Mucosa of descending colon (tissue), 3 donors: Measurements from ENCODE around the gene TRABD2B. TPM values are rescaled to one million over a fixed set of nuclear protein-coding genes. Genes with fewer than 3 reads are reported as not detected.

ENCODE experiments used
- ATAC-seq: fragments of 200-7000 bp; cut with Tn5 transposase; one replicate; pipeline ENCODE4 v1.9.1; 2020; ENCODE audit warnings: mild to moderate bottlenecking, moderate library complexity
- DNase-seq, 3 donors: peaks; one replicate each; pipeline ENCODE4 v3.0.0-alpha.2; 2020
- H3K36me3 ChIP-seq: fragments of 200-600 bp; one replicate; pipeline ENCODE4 v1.8.0; 2021; ENCODE audit warnings: low read depth, mild to moderate bottlenecking
- H3K4me1 ChIP-seq: fragments of 200-600 bp; one replicate; pipeline ENCODE4 v1.8.0; 2021; ENCODE audit warnings: low read depth, mild to moderate bottlenecking
- H3K4me3 ChIP-seq: fragments of 200-600 bp; one replicate; pipeline ENCODE4 v1.8.0; 2021; ENCODE audit warnings: mild to moderate bottlenecking
- H3K9me3 ChIP-seq: fragments of 200-600 bp; one replicate; pipeline ENCODE4 v1.8.0; 2021; ENCODE audit warnings: mild to moderate bottlenecking
- CTCF ChIP-seq: fragments of 200-600 bp; IDR thresholded peaks from one replicate; pipeline ENCODE4 v1.8.0; 2022; ENCODE audit warnings: antibody characterized with exemption, mild to moderate bottlenecking
- intact Hi-C, 2 donors: fragments of 100-400 bp; cut with DNase I in 1 of 2; cut with micrococcal nuclease in 1 of 2; formaldehyde crosslinking; loops; one replicate each; pipeline versions ENCODE4 v1.11.0 to v1.11.1; 2022; cut with DNase I, micrococcal nuclease
- total RNA-seq, 3 donors: library from RNA; stranded (reverse); fragmentation: NEBNext Ultra II Directional in 2 of 3; extraction: Animal tissue kit (Norgen Biotek cat#: 25700) in 2 of 3; gene quantifications; one replicate each; pipeline versions ENCODE4 v1.2.1 to v1.2.4, GENCODE V29; 2021 to 2023
- donor health status: DM: no; HTN: no; CAD: no; lungs with moderate emphysema.
- donor health status: DM: no; HTN: no; CAD: no.
- donor health status: DM: no; HTN: yes; CAD: no.

TRABD2B gene
- total RNA-seq, 3 donors from 2014 or later, result 0.35 to 2.0 (median 2.0) TPM

- Histone ChIP-seq H3K4me3 (no peak overlapping the region), H3K9me3 (no peaks in the 10 kb centered on the region), H3K36me3 (no peaks in the 10 kb centered on the region), H3K4me1 (no peaks in the 10 kb centered on the region)
- intact Hi-C loops, result no loop called here
- ATAC-seq, result no peak
- TF ChIP-seq CTCF, result no peak
- no peak for DNase-seq
These were observed 82.8 kb downstream of the TRABD2B start for GRCh38 chr1:47914218-47914938.

DNA sequence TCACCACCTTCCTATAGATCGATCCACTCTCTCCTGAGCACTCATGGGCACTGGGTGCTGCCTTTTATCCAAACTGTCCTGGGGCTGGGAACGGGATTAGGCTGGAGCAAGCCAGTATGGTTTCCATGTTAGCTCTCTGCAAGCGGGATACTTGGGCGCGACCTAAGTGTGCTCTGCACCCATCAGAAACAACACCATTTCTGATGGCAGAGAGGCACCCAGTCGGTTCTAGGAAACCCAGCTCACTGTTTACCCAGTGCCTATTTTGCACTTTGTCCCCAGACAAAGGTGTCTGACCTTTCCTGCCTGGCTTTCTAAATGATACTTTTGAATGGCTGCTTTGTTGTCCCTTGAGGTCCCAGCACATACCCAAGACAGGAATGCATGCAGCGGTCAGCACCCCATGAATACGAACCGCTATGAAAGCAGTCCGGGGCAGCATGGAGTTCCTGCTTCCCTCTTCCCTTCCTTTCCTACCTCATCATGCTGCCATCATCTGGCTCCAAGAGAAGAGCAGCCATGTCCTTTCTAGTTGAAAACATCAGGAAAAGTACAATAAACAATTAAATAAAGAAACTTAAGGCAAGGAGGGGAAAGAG lies 83.9 kb downstream of the TRABD2B start:
- ATAC-seq (peak; percentile 8), DNase-seq (no peak)
- TF ChIP-seq CTCF, result no peak
- H3K36me3 ChIP-seq, result no peaks in the 10 kb centered on the region
- no peaks in the 10 kb centered on the region for H3K9me3 ChIP-seq
- no peaks in the 10 kb centered on the region for H3K4me1 ChIP-seq
- H3K4me3 ChIP-seq, result no peak overlapping the region
- intact Hi-C loops, result no loop called here

DNA sequence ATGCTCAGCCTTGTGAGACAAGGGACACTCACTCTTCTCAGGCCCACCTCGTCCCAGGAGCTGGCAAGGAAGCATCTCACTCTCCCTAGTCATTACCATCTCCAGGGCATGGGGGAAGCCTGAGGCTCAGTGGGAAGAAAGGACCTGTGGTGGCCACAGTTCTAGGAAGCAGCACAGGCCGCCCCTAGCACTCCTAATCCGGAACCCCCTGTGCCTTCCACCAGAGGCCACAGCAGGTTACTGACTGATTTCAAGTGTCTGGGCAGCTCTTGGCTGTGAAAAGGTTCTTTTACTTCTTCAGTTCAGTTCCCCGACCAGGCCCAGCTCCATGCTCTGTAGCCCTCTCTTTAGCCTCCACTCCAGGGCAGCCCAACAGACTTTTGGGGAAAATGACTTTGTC lies 84.4 kb downstream of the TRABD2B start:
- no peak for ATAC-seq
- intact Hi-C loops, result no loop called here
- H3K36me3 ChIP-seq, result no peaks in the 10 kb centered on the region

GRCh38 chr1:47911892-47912291 lies 85.3 kb downstream of the TRABD2B start:
- TF ChIP-seq CTCF, result no peak
- intact Hi-C loops, result no loop called here
- Histone ChIP-seq H3K4me3 (no peak overlapping the region), H3K36me3 (no peaks in the 10 kb centered on the region), H3K4me1 (no peaks in the 10 kb centered on the region), H3K9me3 (no peaks in the 10 kb centered on the region)
- DNase-seq (no peak), ATAC-seq (no peak)

More for the DNA sequence above, 84.4 kb downstream of the TRABD2B start:
- Histone ChIP-seq H3K9me3 (no peaks in the 10 kb centered on the region), H3K4me1 (no peaks in the 10 kb centered on the region), H3K4me3 (no peak overlapping the region)
- no peak for TF ChIP-seq CTCF
- DNase-seq, result no peak

GRCh38 chr1:47911424-47911823 lies 85.8 kb downstream of the TRABD2B start:
- no peak for TF ChIP-seq CTCF
- intact Hi-C loops, result no loop called here
- Histone ChIP-seq H3K4me1 (no peaks in the 10 kb centered on the region), H3K9me3 (no peaks in the 10 kb centered on the region), H3K4me3 (no peak overlapping the region), H3K36me3 (no peaks in the 10 kb centered on the region)
- ATAC-seq (no peak), DNase-seq (no peak)
